ENCODE measurements around the gene SIGLEC1. TPM values are rescaled to one million over a fixed set of nuclear protein-coding genes. Genes with fewer than 3 reads are reported as not detected.

Gene SIGLEC1
- total RNA-seq, 1 donor from 2014 or later = 114 TPM

GRCh38 chr20:3677733-3678132, 34.7 kb downstream of the SIGLEC1 start:
- H3K27me3 ChIP-seq (ENCODE audit: low read depth) = peaks cover 64% of the 10 kb centered on the region
- intact Hi-C loops (cut with DNase I) = no loop called here
- H3K4me3 ChIP-seq = no peak overlapping the region
- no peaks in the 10 kb centered on the region for H3K9me3 ChIP-seq
- ATAC-seq = no peak
- no peak for TF ChIP-seq CTCF (IDR thresholded peaks at IDR 0.05)
- H3K4me1 ChIP-seq = peaks cover 19% of the 10 kb centered on the region
- H3K27ac ChIP-seq = no peak overlapping the region
- no peaks in the 10 kb centered on the region for H3K36me3 ChIP-seq
- no peak for DNase-seq

GRCh38 chr20:3674995-3675900, 37.2 kb downstream of the SIGLEC1 start:
- DNase-seq (no peak), ATAC-seq (no peak)
- intact Hi-C loops (cut with DNase I) = no loop called here
- no peak for TF ChIP-seq CTCF (IDR thresholded peaks at IDR 0.05)
- H3K9me3 ChIP-seq = no peaks in the 10 kb centered on the region
- H3K4me1 ChIP-seq = peaks cover 20% of the 10 kb centered on the region
- peaks cover 66% of the 10 kb centered on the region for H3K27me3 ChIP-seq (ENCODE audit: low read depth)
- no peaks in the 10 kb centered on the region for H3K36me3 ChIP-seq
- no peak overlapping the region for H3K4me3 ChIP-seq
- no peak overlapping the region for H3K27ac ChIP-seq

GRCh38 chr20:3674447-3674846, 38.0 kb downstream of the SIGLEC1 start:
- DNase-seq (no peak), ATAC-seq (no peak)
- H3K9me3 ChIP-seq = no peaks in the 10 kb centered on the region
- H3K4me3 ChIP-seq = no peak overlapping the region
- peaks cover 61% of the 10 kb centered on the region for H3K27me3 ChIP-seq (ENCODE audit: low read depth)
- peaks cover 20% of the 10 kb centered on the region for H3K4me1 ChIP-seq
- intact Hi-C loops (cut with DNase I) = no loop called here
- H3K27ac ChIP-seq = no peak overlapping the region
- H3K36me3 ChIP-seq = no peaks in the 10 kb centered on the region
- no peak for TF ChIP-seq CTCF (IDR thresholded peaks at IDR 0.05)

- DNase-seq = no peak
- no peak for ATAC-seq
- H3K9me3 ChIP-seq = no peaks in the 10 kb centered on the region
- H3K27me3 ChIP-seq (ENCODE audit: low read depth) = peaks cover 61% of the 10 kb centered on the region
- no peaks in the 10 kb centered on the region for H3K36me3 ChIP-seq
- no peak for TF ChIP-seq CTCF (IDR thresholded peaks at IDR 0.05)
- peaks cover 20% of the 10 kb centered on the region for H3K4me1 ChIP-seq
- intact Hi-C loops (cut with DNase I) = no loop called here
- H3K4me3 ChIP-seq = no peak overlapping the region
- H3K27ac ChIP-seq = no peak overlapping the region
Observed at GRCh38 chr20:3673221-3674070, 39.0 kb downstream of the SIGLEC1 start.

GRCh38 chr20:3672547-3673171, 39.7 kb downstream of the SIGLEC1 start:
- peak overlapping the region; percentile 11 for H3K4me3 ChIP-seq
- no peaks in the 10 kb centered on the region for H3K9me3 ChIP-seq
- ATAC-seq (no peak), DNase-seq (peak; percentile 42)
- H3K36me3 ChIP-seq = no peaks in the 10 kb centered on the region
- no peak overlapping the region for H3K27ac ChIP-seq
- peaks cover 17% of the 10 kb centered on the region for H3K4me1 ChIP-seq
- H3K27me3 ChIP-seq (ENCODE audit: low read depth) = peaks cover 61% of the 10 kb centered on the region
- intact Hi-C loops (cut with DNase I) = no loop called here
- no peak for TF ChIP-seq CTCF (IDR thresholded peaks at IDR 0.05)

Data from lower lobe of right lung (tissue), 2 donors.